Gastrocnemius medialis (tissue), 4 donors: ENCODE results near the gene INSIG1.

ENCODE experiments used
- CTCF ChIP-seq, 5 experiments: fragments of 450-650 bp in 3 of 5; fragments of 200-600 bp in 2 of 5; sonication (generic) in 2 of 5; IDR thresholded peaks in 4 of 5; conservative IDR thresholded peaks in 1 of 5; 1 replicate in 4 of 5; 2 replicates in 1 of 5; pipeline ENCODE4 v1.5.1; 2016 to 2019; ENCODE audit warnings: antibody characterized with exemption in 5 of 5, mild to moderate bottlenecking in 3 of 5, moderate library complexity in 3 of 5
- POLR2A ChIP-seq, 2 donors: fragments of 450-650 bp; IDR thresholded peaks; one replicate each; pipeline ENCODE4 v1.6.1; 2017; ENCODE audit warnings: antibody characterized with exemption in 2 of 2, mild to moderate bottlenecking in 2 of 2, moderate library complexity in 2 of 2

DNA sequence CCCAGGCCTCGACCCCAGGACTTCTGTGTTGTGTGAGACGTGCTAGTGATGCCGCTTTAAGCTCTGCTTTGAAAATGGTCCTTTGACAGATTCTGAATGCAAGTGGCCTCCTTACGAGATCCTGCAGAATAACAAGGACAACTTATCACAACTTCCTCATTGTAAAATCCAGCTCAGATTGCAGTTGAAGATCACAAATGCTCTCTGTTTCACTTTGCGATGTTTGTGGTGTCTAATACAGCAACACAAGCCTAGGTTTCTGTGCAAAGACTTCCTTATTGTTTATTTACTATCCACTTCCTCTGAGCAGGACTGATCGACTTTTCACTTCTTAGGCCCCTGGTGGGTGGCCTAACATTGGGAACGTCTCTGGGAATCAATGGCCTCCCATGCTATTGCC lies 31.7 kb upstream of the INSIG1 start:
- TF ChIP-seq CTCF (IDR thresholded peaks at IDR 0.05 in 4 of 5, conservative IDR thresholded peaks at IDR 0.05 in 1 of 5) = no peak
- TF ChIP-seq POLR2A (IDR thresholded peaks at IDR 0.05) = no peak
